Panc1 (cell line): Measurements from ENCODE around the gene NFU1.

ENCODE experiments used
- CTCF ChIP-seq: fragments of 450-650 bp; IDR thresholded peaks from 2 replicates; pipeline ENCODE4 v1.5.1; 2017; ENCODE audit warnings: mild to moderate bottlenecking
- POLR2AphosphoS5 ChIP-seq: IDR thresholded peaks from 2 replicates; pipeline ENCODE4 v1.6.1; 2012; ENCODE audit warnings: mild to moderate bottlenecking, low read depth, low read length, moderate library complexity
- REST ChIP-seq, 2 experiments: IDR thresholded peaks; 2 replicates each; pipeline ENCODE4 v1.6.1; 2011 to 2012; ENCODE audit warnings: low read depth in 2 of 2, control low read depth in 1 of 2, low read length in 1 of 2, mild to moderate bottlenecking in 1 of 2, moderate library complexity in 1 of 2; ENCODE audit not compliant: insufficient read depth in 1 of 2
- SIN3A ChIP-seq: IDR thresholded peaks from 2 replicates; pipeline ENCODE4 v1.6.1; 2012; ENCODE audit warnings: low read depth, mild to moderate bottlenecking, low read length, moderate library complexity, borderline replicate concordance; ENCODE audit not compliant: insufficient read depth
- TCF7L2 ChIP-seq: IDR thresholded peaks from 2 replicates; pipeline ENCODE4 v1.6.1; 2011; ENCODE audit warnings: mild to moderate bottlenecking, low read depth, low read length, inconsistent platforms

- TF ChIP-seq REST (IDR thresholded peaks at IDR 0.05; ENCODE audit: insufficient read depth in 1 of 2, low read depth in 2 of 2, low read length in 1 of 2) (no peak), SIN3A (no peak), CTCF (no peak), POLR2AphosphoS5 (no peak), TCF7L2 (no peak)
Observed at GRCh38 chr2:69369802-69370201, 67.4 kb downstream of the NFU1 start.
